Right forelimb (tissue), 1 donor: ENCODE data around the gene NBEA.
"Not testable (repeated sequence)": the region's sequence is repeated elsewhere in the genome, so short reads cannot be mapped to it uniquely, and the experiment has no call there.

Source experiments
- DNase-seq: peaks from one replicate; pipeline ENCODE4 v3.0.0-alpha.2; 2018

The NBEA gene

DNA sequence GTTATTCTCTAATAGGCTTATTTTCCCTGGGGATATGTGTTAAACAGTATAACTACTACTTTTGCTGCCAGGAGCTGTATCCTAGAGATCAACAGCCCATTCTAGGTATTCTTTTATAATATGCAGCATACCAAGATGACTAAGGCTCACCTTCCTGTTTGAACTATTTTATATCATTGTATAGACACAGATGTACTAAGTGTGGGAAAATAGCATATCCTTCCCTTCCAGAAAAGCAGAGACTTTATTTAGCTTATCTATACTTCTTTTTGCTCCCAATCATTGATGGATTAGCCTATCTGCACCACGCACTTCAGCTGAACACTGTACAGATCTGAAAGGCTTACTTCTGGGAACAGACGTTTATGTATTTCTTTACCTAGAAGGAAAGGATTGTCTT lies 451.8 kb downstream of the NBEA start:
- DNase-seq, result no peak

DNA sequence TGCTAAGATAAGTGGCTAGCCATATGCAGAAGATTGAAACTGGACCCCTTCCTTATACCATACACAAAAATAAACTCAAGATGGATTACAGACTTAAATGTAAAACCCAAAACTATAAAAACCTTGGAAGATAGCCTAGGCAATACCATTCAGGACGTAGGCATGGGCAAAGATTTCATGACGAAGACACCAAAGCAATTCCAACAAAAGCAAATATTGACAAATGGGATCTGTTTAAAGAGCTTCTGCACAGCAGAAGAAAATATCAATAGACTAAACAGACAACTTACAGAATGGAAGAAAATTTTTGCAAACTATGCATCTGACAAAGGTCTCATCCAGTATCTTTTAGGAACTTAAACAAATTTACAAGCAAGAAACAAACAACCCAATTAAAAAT lies 466.2 kb downstream of the NBEA start:
- not testable (repeated sequence) for DNase-seq

DNA sequence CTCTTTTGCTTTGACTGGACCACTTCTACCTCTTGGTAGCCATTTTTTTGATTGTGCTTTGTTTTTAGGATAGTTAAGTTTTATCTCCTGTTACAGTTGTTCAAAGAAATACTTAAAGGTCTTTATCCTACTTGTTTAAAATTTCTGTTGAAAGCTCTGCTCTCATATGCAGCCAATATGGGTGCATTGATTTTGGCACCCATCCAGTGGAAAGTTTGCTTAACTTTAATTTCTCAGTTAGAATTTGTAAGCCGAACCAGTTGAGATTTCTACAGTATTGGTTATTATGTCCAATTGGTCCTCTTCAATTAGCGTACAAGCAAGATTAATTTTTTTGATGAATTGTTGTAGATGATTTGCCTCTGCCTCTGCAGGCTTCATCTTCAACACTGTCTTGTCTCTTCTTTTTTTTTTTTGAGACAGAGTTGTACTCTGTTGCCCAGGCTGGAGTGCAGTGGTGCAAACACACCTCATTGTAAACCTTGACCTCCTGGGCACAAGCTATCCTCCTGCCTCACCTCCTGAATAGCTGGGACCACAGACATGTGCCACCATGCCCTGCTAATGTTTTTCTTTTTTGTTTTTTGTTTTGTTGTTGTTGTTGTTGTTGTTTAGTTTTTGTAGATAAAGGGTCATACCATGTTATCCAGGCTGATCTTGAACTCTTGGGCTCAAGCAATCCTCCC lies 469.1 kb downstream of the NBEA start:
- DNase-seq, result no peak

DNA sequence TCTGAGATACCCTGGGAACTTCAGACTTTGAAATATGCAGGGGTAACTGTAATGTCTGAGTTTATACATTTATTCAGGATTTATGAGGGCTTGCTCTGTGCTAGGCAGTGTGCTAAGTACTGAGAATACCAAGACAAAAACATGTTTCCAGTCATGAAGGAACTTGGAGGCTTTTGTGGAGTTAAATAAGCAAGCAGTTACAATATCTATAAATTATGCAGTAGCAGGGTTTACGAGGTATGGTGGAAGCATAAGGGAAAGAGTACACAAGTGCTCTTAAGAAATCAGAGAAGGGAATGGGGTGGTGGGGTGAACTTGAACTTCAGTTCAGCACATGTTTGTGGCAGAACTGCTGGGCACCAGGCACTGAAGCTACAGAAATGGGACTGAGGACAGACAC lies 506.4 kb downstream of the NBEA start:
- DNase-seq, result no peak

DNA sequence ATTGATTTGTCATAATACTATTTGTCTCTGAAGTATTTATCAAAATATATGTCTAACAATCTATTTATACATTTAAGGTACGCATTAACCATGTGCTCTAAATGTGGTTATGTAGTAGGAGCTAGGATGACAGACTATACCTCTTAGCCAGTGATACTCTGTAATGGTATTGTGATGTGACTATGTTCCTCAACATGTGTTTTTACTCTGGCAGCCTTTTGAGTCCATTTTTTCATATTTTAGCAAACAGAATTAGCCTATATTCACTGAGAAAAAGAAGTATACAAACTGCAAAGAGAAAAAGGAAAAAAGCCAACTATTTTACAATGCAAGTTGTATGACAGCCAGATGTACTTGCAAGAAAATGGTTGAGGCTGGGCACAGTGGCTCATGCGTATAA lies 507.8 kb downstream of the NBEA start:
- no peak for DNase-seq

DNA sequence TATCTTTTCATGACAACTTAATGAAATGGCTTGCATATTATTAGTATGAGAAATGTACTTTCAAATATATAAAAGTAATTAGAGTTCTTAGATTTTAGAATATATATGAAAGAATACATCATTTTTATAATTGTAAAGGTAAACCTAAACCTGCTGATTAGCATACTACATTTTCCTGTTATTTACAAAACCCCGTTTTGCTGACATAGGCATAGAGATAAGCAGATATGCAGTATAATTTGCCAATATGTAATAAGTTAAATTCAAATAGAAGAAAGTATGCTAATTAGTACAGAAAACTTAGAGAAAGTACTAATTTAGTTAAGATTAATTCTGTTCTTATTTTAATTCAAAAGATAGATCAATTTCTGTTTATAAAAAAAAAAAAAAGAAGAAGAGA lies 513.0 kb downstream of the NBEA start:
- no peak for DNase-seq

DNA sequence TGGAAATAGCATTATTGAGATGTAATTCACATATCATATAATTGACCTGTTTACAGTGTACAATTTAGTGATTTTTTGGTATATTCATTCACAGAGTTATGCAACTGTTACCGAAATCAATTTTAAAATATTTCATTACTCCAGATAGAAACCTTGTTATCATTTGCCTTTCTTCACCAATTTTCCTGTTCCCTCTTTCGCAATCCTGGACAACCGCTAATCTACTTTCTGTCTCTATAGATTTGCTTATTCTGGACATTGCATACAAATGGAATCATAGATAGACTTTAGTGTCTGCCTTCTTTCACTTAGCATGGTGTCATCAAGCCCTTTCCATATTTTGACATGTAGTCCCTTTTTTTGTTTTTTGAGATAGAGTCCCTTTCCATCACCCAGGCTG lies 515.2 kb downstream of the NBEA start:
- no peak for DNase-seq

DNA sequence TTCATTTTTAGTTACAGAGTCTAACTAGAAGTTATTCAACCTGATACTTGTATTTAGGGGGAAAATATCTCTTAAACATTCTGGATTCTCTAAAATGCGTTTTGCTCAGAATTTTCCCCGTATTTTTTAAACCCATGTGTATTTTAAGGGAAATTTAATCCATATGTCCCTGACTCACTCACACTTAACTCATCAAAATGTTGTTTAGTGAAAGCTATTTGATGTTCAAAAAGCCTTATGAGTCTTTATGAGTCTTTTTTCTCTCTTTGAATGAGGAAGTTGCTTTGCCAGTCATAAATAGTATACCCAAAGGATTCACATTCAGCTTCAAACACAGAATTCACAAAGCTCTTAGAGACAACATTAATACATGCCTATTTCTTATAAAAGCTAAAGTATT lies 518.0 kb downstream of the NBEA start:
- DNase-seq, result no peak

DNA sequence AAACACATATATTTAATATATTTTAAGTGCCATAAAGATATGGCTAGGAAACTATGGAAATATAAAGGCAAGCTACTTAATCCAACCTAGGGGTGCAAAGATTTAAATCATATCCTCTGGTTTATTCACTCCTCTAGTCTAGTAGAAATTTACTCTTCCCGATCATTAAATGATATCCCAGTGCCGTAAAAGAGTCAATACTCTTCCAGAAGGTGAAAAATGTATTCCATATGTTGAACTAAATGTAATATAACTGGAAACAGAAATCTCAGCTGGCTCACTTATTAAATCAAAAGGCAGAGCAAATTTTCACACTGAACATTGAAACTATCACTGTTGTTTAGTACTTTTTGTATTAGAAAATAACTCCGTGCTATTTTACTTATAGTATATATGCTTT lies 523.3 kb downstream of the NBEA start:
- DNase-seq, result no peak

DNA sequence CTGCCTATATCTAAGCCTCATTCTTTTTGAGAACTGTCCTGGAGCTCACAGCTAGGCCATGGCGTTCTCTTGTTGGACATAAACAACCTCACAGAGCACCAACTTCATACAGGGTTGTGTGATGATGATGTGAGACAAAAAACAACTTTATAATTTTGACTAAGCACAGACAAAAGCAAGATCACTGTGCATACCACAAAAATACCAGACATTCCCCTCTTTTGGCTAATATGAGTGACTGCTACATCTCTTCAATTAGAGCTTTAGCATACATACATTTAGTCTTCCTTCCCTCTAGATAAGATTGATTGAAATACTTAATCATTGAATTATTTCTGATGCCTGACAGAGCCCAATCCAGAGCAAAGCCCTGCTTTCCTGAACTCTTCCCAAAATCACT lies 526.1 kb downstream of the NBEA start:
- DNase-seq, result no peak

DNA sequence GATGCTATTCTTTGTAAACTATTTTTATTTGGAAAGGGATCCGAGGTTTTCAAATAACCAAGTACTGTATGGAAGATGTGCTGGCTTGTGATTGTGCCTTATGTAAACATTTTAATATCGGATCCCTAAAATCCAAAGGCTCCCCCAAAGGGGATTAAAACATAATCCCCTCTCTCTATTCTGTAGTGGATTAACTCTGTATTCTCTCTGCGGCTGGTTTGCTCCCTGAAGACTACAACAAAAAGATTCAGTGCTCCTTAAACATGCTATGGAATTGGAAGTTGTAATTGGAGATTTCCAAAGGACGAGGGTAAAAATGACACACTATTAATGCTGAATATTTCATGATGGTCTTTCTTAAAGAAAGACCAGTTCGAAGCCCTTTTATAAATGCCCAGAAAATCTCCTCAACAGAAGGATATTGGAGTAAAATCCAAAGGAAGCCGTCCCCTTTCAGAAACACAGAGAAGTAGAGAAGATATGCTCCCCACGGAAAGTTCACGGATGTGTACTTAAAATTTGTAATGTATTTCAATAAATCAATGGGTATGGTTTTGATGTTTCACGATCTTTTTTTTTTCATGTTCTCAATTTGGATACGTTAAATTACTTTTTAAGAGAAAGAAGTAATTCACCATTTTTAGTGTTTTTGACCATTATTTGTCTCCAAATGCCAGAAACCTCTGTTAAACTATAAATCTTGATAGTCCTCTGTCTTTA lies 527.9 kb downstream of the NBEA start:
- no peak for DNase-seq

DNA sequence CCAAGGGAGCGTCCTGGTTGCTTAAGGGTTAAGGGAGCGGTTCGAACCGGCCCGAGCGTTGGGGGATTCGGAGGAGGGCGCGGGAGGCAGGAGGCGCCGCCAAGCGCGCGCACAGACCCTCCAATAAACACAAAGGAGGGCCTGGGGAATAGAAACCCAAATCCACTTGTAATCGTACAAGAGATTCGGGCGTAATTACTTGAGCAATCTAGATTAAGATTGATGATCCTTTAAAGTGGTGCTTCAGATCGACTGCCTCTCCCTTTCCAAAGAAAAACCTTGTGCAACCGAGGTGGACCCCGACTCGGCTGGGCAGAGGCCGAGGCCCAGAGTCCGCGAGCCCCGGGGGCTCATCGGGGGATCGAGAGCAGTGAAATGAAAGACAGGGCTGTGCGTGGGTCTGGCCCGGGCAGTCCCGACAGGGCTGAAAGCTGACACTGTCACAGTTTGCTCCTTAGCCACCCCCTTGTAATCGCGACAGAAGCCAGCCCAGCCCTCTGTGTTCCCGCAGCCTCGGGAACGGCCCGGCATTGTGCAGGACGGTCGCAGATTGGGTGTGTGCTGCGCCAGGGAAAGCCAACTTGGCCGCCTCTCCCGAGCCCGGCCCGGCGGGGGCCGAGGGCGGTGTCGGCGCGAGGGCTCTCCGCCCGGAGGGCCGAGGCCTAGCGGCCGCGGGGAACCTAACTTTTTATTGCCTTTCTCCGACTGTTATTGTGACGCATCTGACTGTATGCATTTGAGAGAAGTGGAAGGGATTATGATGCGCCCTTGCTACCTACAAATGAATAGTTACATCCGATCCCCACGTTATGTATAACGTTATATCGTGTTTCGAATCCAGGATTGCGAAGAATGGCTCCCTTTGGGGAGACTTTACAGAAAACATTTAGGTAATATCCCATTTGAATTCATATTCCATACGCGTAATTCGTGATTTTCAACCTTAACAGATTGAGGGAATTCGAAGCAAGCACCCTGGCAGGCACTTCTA lies 528.9 kb downstream of the NBEA start:
- DNase-seq, result peak; percentile 89

DNA sequence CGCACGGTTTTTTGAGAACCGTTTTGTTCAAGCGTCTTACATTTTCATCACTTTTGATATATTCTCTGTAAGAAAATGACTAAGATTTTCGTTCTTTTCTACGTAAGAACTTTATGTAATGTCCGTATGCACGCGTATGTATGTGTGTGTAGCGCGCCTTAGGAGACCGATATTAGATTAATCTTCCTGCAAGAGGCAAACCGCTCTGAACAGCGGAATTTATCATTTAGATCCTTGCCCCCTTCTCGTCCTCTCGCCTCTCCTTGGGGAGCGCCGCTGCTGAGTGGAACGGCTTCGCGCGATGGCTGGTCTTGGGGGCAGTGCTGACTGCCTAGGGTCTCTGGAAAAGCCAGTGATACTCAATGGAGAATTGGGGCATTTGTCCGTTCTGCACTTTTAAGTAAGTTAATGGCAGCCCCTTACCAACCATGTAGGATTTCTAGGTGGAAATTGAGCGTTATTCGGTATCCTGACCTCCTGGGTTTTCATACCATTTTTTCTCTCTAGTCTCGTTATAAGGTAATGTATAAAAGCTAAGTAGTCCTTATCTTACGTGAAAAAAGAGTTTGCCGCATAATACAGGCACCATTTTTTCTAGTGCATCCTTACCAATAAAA lies 529.7 kb downstream of the NBEA start:
- DNase-seq, result peak; percentile 76

DNA sequence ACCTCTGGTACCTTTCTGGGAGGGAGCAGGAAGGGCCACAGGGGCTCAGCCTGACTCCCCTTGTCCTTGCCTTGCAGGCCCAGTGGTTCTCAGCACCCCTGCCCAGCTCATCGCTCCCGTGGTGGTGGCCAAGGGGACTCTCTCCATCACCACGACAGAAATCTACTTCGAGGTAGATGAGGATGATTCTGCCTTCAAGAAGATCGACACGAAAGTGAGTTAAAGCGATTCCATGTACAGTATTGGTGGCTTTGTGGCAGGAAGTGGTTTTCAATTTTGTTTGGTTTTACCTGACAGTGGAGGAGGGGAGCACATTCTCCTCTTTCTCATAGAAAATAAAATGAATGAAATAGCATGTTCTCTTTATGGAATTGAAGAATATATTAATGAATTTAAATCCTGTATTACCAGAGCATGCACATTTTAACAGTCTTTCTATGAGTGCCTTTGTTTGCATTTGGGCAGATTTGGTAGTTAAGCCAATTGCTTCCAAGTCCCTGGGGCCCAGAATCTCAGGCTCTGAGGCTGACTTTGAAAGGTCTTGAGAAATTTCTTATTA lies 530.3 kb downstream of the NBEA start:
- peak; percentile 67 for DNase-seq

DNA sequence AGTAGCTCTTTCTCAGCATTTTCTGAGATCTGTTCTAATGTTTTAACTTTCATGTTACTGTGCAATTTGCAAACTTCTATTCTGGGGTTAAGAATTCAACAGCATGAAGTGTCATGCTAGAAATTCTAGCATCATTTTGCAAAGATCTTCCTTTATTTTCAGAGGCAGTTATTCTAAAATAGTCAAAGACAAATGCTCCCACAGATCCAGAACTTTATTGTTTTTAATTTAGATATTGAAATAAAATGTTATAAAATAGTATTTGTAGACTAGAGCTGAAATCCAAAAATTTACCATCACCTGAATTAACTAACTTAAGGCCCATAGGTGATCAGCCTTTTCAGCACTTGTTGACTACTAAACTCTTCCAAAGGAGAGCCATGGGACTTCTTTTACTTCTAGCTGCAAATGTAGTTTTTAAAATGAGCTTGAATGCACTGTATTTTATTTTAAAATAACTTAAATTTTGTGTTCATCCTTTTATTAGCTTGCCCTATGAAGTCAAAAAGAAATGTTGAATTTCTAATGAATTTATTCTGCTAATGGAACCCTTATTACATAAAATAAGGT lies 531.2 kb downstream of the NBEA start:
- DNase-seq, result no peak

DNA sequence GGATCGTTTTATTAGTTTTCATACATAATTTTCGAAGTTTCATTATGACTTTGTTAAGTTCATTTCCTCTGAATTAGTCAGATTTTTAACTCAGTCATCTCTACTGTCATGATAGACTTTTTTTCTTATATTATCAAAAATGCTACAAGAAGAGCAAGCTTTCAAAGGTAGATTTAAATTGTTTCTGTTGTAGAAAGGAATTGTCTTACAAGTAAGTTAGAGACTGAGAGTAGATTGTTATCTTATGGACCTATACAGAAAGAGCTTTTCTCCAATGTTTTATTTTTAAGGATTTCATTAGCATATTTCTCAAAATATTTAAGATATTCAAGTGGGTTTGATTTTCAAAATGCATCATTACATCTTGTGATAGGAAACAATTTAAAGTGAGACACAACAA lies 531.7 kb downstream of the NBEA start:
- no peak for DNase-seq

DNA sequence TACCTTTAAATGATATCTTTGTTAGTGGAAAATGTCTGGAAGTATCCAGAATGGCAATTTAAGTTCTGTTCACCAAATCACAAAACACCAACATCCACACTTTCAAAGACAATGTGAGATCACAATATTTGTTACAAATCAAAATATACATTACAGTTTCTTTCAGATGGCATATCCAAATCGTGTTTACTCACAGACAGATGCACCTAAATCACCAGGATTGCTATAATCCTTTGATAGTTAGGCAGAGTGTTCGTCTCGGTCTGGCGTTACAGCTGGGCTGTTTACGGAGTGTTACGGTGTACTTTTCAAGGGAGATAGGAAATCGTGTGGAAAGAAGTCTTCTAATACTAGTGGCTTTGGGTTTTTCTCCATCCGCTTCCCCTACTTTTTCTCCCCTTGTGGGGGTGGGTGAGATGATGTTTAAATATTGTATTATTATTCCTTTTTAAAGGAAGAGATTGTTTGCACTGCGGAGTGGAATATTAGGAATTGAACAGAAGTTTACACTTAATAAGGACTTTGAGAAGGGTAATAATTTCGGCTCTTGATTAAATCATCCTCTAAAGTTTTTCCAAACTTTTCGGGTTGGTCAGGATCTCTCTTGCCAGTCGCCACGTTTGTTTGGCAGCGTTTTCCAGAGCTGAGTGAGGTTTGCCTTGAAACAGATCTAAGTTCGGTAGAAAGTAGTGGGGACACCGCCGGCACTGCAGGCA lies 532.6 kb downstream of the NBEA start:
- DNase-seq, result no peak

DNA sequence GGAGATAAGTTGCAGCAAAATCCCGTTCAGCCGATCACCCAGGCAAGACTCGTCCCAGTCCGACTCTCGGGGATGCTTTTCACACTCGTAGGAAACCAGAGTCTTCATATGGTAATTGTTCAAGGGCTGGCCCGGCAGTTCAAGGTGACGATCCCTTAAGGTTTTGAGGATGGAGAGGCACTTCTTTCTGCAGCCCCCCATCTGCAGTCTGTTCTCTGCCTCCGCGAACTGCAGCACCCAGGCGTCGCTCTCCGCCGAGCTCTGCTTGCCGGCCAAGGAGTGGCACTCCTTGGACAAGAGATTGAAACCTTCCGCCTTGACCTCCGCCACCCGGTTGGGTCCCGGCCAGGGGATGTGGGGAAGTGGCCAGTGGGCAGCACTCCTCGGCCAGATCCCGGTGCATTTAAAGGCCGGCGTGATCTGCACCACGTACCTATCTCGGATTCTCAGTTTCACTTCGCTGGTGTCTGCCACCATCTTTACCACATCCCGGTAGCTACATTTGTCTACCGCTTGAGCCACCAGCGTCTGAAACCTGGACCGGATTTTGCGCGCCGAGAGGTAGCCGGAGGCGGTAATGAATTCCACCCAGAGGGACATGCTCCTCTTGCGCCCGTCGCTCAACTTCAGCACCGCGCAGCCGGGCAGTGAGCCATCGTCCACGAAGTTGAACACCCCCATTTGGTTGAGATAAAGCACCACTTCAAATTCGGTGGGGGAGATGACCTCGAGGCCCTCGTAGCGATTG lies 533.3 kb downstream of the NBEA start:
- DNase-seq, result peak; percentile 76

DNA sequence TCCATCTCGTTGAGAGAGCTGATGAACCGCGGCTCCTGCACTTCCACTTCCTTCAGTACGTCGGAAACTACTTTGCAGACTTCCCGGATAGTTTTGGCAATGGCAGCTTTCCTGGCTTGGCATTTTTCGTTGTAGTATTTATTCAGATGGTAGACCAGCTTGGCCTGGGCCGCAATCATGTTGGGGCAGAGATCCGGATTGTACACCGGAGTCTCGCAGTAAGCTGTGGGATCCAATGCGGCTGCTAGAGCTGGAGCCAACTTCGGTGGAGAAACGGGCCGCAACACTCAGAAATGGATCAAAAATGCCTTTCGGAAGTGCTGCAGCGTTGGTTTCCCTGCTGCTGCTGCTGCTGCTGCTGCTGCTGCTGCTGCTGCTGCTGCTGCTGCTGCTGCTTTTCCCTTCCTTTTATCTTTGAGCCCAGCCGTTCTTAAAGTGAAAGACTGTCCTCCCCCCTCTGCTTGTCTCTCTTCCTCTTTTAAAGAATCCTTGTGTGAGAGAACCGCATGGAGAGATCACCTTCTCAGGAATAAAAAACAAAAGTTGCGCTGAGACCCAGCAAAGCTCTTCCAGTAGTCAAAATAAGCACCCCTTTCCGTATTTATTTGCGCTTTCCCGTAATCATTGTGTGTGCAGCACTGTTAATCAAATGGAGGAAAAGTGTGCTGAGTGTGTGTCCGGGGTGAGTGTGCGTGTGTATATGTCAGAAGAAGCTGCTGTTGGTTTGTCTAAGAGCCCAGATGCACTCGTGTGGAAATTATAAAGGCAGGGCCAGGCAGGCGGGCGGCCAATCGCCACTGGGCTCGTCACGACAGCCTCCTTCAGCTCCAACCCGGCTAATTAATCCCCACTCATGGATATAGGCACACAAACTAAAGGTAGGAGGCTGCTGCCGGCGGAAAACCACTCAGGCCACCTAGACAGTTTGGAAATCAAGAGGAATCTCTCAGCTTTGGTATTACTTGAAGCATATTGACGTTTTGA lies 534.2 kb downstream of the NBEA start, which contains the start of gene MAB21L1:
TSS of gene MAB21L1 (minus strand) at position 730 of the 984 bp plus-strand sequence. CDS start at position 179, 551 bp downstream.
- peak; percentile 91 for DNase-seq
